Globus pallidus (tissue), 1 donor: ENCODE data around the gene SERPINB7.

Source experiments
- DNase-seq: peaks from one replicate; pipeline ENCODE4 v3.0.0-alpha.2; 2015; ENCODE audit warnings: low spot score

SERPINB7 gene

DNA sequence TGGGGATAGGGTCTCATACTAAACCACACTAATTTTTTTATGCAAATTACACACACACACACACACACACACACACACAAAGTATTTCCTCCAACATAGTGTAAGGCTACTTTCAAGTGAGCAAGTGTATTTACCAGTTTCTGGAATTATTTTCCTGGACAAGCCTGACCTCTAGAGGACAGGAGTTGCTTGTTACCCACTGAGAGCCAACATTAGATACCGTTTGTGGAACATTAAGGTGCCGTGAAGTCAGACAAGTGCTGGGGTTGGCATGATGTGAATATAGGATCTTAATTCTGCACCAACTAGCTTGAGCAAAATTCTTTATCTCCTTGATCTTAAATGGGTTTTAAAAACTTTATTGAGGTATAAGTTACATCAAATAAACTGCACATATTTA, 72.9 kb downstream of the SERPINB7 start:
- peak; percentile 29 for DNase-seq

DNA sequence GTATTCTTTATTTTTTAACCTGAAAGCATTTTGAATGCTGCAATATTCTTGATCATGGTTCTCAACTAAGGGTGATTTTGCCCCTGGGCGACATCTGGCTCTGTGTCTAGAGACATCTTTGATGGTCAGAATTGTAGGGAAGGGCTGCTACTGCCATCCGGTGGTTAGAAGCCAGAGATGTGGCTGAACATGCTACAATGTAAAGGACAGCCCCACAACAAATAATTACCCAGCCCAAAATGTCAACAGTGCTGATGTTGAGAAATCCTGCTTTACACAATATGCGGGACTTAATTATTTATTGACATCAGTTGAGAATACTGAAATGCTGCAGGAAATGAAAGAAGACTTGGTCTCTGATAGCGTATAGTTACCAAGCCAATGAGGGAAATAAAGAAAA, 74.8 kb downstream of the SERPINB7 start:
- peak; percentile 11 for DNase-seq

DNA sequence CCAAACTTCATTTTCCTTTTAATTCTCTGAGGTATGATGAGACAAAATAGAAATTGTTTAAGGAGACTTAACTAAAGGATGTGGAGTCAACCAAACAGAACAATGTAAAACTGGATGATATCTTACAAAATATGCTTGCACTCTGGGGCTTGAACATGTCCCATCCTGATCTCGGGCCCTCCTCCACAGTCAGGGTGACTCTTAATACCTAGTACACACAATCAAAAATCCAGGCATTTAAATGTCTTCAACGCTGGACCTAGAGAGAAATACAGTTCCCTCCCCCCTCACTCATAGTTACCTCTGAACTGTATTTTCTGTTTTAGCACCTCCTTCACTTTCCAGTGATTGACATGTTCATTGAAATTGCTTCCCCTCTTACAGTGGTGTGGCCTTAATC, 75.4 kb downstream of the SERPINB7 start:
- DNase-seq: no peak
